GM21619 (cell line): ENCODE data around the gene TCF4.

Experiments
- ATAC-seq: cut with Tn5 transposase; IDR thresholded peaks from one replicate; pipeline ENCODE4 v1.9.1; 2021; ENCODE audit not compliant: unreplicated experiment

TCF4 gene

GRCh38 chr18:55269622-55270021, 318.4 kb downstream of the TCF4 start:
- ATAC-seq = no peak

GRCh38 chr18:55268628-55269275, 319.2 kb downstream of the TCF4 start:
- ATAC-seq = peak; percentile 47

DNA sequence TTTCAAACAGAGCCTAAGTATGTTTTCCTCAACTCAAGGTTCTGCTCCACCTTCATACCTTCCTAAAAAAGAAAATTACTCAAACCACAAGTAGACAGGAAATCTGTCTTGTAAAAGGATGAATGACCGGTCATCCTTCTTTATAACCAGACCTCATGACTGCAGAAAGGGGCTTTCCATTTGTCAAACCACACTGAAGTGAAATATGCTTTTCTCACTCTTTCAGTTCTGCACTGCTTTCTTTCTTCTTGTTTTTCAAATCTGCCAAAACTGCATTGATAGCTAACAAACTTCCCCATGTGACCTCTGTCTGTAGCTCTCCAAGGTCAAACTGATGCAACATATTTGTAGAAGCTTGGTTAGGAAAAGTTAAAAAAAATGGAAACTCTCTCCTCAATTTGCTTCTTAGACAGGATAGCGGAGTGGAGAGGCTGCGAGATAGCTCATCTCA, 319.8 kb downstream of the TCF4 start:
- ATAC-seq = peak; percentile 67

DNA sequence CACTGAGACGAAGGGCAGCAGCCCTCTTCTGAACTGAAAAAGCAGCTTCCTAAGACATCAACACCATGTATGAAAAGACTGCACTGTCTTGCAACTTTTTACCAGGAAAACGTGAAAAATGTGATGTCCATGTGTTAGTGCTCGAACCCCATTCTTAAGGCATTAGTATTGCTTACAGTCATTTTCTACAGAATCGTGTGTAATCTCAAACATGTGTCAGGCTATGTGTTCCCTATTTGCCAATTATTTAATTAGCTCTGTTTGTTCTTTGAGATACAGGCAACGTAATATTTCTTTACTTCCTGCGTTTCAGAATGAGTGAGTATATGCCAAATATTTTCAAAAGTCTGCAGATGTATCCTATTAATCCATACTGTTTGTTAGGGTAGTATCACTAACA, 321.0 kb downstream of the TCF4 start:
- no peak for ATAC-seq

DNA sequence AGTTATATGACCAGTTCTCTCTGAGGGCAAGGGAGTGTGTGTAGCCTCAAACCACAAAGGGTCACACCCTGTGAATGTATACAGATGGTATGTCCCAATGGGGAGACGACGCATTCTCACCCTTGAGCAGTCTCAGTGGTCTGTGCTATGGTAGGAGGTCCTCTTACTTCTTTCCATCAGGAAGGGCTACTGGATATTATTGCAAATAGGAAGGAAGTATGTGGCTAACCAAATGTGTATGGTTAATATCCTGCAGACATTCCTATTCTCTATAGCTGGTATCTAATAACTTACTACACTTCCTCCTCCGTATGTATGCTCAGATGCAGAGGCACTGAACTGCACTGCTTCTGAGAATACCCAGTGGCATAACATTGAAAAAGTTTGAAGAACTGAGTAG, 322.0 kb downstream of the TCF4 start:
- peak; percentile 38 for ATAC-seq

DNA sequence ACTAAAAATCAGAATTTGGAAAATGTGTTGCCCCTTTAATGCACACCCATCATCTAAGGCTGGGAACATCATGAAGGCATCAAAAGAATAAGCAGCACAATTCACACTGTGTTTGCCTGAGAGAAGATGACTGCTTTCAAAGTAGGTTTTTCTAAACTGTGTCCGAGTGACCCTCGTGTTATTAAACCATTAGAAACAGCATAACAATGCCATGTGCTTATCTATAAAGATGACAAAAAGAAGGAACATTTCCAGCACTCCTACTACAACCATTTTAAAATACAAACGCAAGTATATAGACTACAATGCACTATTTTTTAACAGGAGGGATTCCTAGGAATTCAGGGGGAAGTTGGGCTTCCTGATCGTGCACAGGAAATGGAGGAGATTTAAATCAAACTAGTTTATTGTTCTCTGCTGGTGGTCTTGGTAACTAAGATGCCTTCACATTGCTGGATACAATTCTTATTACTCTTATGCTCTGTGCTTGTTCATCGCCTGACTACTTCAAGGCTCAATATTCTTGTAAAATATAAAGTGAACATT, 322.8 kb downstream of the TCF4 start:
- ATAC-seq = no peak

GRCh38 chr18:55264108-55264507, 323.9 kb downstream of the TCF4 start:
- no peak for ATAC-seq

DNA sequence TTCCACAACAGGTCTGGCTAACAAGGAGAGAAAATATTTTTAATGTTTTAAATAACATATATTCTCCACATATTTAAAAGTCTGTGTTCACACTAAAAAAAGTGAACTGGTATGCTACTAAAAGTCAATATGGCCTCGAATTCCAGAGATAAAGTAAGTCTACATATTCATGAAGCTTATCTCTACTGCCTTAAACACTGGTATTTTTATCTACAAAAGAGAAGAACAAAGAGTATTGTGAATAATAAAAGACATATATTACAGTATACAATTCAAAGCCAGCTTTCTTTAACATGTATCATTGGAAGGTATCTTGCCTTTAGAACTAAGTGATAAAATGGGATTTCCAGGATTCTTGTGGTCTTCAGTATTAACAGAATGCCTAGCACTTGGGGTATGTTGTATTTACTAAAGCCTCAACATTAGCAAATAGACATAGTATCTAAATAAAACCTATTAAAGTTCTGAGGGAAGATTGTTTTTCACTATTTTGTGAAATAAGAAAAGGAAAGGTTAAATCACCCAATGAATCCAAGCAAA, 325.9 kb downstream of the TCF4 start:
- ATAC-seq = no peak

- no peak for ATAC-seq
Observed at GRCh38 chr18:55261253-55261652, 326.7 kb downstream of the TCF4 start.

DNA sequence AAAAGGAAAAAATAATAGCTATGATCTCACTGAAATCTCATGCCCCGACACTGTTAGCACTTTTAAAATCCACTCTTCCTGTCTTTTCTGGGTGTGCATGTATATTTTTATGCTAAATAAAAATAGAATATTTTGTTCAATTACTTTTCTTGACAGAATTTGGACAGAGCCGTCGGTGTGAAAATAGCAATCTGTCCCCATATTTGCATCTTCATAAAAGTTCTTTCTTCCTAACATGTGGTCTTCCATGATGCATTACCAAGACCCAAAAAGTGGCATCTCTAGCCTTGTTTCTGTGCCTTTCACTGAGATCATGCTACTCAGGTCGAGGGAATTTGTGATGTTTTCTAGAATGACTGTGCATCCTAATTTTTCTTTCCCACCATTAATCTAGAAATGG, 329.9 kb downstream of the TCF4 start:
- no peak for ATAC-seq

GRCh38 chr18:55256929-55257289, 331.1 kb downstream of the TCF4 start:
- ATAC-seq = no peak

DNA sequence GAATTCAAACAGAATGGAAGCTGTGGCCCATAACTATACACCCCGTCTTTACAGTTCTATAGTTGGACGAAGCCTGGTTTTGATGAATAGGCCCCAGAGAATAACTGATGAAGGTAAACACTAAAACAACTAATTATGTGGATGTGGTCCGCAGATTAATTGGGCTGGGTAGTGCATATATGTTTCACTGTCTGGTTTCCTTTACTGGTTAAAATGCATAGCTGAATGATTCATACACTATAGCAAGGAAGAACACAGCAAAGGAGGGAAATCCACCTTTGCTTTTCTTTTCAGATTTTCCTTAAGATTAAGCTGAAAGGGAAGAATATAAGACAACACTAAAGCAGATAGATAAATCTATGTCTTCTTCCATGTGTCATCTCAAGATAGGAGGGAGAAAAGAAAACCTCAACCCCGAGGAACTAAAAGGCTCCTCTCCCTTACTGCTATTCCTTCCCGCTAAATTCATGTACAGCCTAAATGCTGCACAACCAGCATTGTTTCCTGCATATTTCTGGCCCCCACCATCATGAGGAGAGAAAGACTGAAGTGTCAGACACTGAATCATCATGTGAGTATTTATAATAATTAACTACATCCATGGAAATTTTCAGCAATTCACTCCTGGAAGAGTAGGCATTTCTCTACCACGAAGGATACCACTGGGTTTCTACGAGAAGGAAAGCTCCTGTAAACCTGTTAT, 331.6 kb downstream of the TCF4 start:
- ATAC-seq = no peak

DNA sequence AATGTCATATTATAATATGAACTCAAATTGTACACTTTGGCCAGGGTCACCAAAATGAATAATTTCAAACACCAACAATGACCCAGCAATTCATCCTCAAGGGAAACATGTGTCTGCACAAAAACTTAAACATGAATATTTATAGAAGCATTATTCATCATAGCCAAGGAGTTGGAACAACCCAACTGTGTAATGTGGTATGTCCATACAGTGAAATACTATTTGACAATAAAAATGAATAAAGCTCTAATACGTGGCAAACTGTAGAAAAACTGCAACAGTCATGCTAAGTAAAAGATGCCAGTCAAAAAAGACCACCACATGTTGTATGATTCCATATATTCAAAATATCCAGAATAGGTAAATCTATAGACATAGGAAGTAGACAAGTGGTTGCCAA, 334.2 kb downstream of the TCF4 start:
- ATAC-seq = no peak

DNA sequence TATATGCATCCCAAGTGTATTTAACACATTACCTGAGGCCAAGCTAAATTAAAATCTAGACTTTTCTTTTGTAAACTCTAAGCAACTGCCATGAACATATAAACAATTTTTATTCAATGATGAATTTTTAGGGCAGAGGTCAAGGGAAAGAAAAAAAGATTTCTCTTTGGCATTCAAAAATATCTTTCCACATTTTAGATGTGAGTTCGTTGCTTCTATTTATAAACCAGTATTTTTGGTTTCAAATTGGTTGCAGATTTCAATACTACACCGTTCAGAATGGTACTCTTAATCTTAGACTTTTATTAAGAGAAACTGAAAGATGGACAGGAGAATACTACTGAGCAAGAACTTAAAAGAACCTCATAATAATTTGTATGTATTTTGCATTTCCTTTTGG, 335.1 kb downstream of the TCF4 start:
- peak; percentile 54 for ATAC-seq

- ATAC-seq = no peak
Observed at GRCh38 chr18:55252053-55252675, 335.8 kb downstream of the TCF4 start.

DNA sequence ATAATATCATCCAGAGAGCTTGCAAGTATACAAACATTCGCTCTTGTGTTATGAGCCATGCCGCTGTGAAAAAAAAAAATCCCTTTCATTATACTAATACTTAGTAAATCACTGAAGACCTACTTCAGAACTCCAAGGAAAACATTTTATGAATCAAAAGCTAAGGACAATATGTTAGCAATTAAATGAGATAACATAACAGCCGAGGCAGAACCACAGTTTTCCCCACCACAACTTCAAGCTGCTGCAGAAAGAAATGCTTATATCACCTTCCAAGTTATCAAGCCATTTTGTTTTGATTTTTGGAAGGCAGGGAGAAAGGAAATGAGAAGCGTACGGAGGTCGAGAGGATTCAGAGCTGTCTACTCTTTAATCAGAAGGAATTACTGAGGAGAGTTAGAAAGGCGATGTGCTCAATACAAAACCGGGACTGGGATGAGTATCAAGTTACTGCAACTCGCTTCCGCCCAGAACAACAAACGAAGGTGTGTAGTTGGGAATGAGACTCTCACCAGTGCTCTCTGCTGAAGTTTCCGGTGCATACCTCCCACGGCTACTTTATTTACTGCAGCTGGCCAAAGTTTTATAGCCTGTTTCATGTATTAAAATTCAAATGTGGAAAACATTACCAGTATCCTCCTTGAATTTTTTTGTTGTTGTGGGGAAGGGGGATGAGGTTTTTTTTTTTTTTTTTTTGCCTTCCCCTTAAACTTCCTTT, 336.6 kb downstream of the TCF4 start:
- no peak for ATAC-seq

GRCh38 chr18:55250768-55251173, 337.2 kb downstream of the TCF4 start:
- ATAC-seq = peak; percentile 19

GRCh38 chr18:55249550-55249949, 338.4 kb downstream of the TCF4 start:
- ATAC-seq = no peak

DNA sequence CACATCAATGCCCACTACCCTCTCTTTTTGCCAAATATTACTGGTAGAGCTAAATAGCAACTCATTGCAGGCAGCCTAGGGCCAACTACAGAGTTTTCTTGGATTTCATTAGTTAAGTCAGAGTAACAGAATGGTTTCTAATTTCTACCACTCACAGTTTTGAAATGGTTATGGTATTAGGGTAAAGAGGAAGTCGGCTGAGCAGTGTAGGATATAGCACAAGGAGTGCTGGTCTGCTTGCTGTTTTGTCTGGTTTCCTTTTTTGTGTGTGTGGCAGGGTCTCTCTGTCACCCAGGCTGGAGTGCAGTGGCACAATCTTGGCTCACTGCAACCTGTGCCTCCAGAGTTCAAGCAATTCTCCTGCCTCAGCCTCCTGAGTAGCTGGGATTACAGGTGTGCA, 339.5 kb downstream of the TCF4 start:
- ATAC-seq = peak; percentile 24

GRCh38 chr18:55247032-55247431, 341.0 kb downstream of the TCF4 start:
- no peak for ATAC-seq

DNA sequence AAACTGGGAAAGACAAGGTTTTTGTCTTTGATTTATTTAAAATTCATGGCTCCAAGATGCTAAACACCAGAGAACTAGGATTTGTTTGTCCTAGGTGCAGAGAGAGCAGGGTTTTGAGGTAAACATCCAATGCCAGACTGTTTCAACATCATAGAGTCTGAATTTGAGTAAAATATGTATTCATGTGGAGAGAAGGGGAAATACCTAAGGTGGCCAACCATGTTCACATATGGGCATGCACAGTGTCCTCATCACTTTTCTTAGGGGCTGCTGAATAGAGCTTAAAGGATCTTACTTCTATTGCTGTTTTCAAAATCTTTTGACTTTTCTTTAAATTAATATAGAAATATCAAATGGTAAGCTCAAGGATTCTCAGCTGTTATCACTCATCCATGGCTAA, 341.7 kb downstream of the TCF4 start:
- peak; percentile 35 for ATAC-seq
